Transverse colon (tissue), 4 donors: ENCODE measurements around the gene RTRAF. TPM values are rescaled to one million over a fixed set of nuclear protein-coding genes. Genes with fewer than 3 reads are reported as not detected.

Experiments
- DNase-seq: peaks from one replicate; pipeline ENCODE4 v3.0.0-alpha.2; 2019
- H3K27ac ChIP-seq, 4 donors: fragments of 200-600 bp; sonication (generic); 2 replicates each; pipeline ENCODE4 v1.5.1; 2016 to 2018; ENCODE audit warnings: inconsistent platforms in 4 of 4
- H3K27me3 ChIP-seq: fragments of 200-600 bp; sonication (generic); 2 replicates; pipeline ENCODE4 v1.5.1; 2017; ENCODE audit warnings: inconsistent platforms
- H3K36me3 ChIP-seq, 4 donors: fragments of 200-600 bp; sonication (generic); 2 replicates each; pipeline ENCODE4 v1.5.1; 2017 to 2019; ENCODE audit warnings: inconsistent platforms in 4 of 4
- H3K4me1 ChIP-seq, 4 donors: fragments of 200-600 bp; sonication (generic); 2 replicates each; pipeline ENCODE4 v1.5.1; 2017 to 2020; ENCODE audit warnings: inconsistent platforms in 4 of 4
- H3K4me3 ChIP-seq, 4 donors: fragments of 200-600 bp; sonication (generic); 1 replicate in 1 of 4; 2 replicates in 3 of 4; pipeline versions ENCODE4 v1.5.1 to v1.6.1; 2017 to 2019; ENCODE audit warnings: inconsistent platforms in 4 of 4
- H3K9me3 ChIP-seq, 2 donors: fragments of 200-600 bp; sonication (generic); 2 replicates each; pipeline ENCODE4 v1.5.1; 2017 to 2019; ENCODE audit warnings: inconsistent platforms in 2 of 2
- EP300 ChIP-seq: sonication (generic); formaldehyde crosslinking; IDR thresholded peaks from one replicate; pipeline ENCODE4 v1.6.1; 2017; ENCODE audit warnings: antibody characterized with exemption, low read depth
- POLR2A ChIP-seq: fragments of 450-650 bp; IDR thresholded peaks from one replicate; pipeline ENCODE4 v1.6.1; 2016; ENCODE audit warnings: antibody characterized with exemption, mild to moderate bottlenecking, moderate library complexity
- POLR2AphosphoS5 ChIP-seq, 3 donors: sonication (generic); formaldehyde crosslinking; IDR thresholded peaks; one replicate each; pipeline ENCODE4 v1.6.1; 2016; ENCODE audit warnings: antibody characterized with exemption in 3 of 3
- whole genome bisulfite sequencing, 2 donors: methylation state at CpG; one replicate each; pipeline ENCODE4 v1.1.5; 2018; ENCODE audit warnings: low coverage in 1 of 2; 5-methylcytosine and 5-hydroxymethylcytosine counted together
- in situ Hi-C, 4 donors: fragments of 200-750 bp; cut with MboI; loops; one replicate each; pipeline versions ENCODE4 v1.15.0 to v1.15.1; 2017; ENCODE audit warnings: low sequenced_read_pairs in 3 of 4, low pct_ligation_motif_present in 1 of 4, low pct_unique_long_range_greater_than_20kb in 1 of 4
- intact Hi-C: fragments of 100-400 bp; cut with DNase I; formaldehyde crosslinking; loops from one replicate; pipeline ENCODE4 v1.15.1; 2023; ENCODE audit warnings: low total_unique reads
- total RNA-seq, 4 donors: library from RNA; depleted of rRNA; stranded (reverse); fragments of >200 nt; gene quantifications; one replicate each; pipeline ENCODE4 v1.1.0, GENCODE V29; 2016
- TF ChIP-seq, protein P1 (sequence below), 5 experiments: fragments of 200-600 bp in 3 of 5; fragments of 450-650 bp in 2 of 5; sonication (generic) in 3 of 5; IDR thresholded peaks; 1 replicate in 2 of 5; 2 replicates in 3 of 5; pipeline ENCODE4 v1.5.1; 2016 to 2017; ENCODE audit warnings: antibody characterized with exemption in 5 of 5, inconsistent platforms in 3 of 5, mild to moderate bottlenecking in 2 of 5, moderate library complexity in 1 of 5

The RTRAF gene
- total RNA-seq, 4 donors from 2014 or later = 28.1 to 92.8 (median 51.5) TPM

GRCh38 chr14:51969852-51970540, 19.4 kb upstream of the RTRAF start:
- Histone ChIP-seq H3K27ac (no peak overlapping the region), H3K36me3 (no peaks in the 10 kb centered on the region), H3K4me3 (no peak overlapping the region), H3K4me1 (no peaks in the 10 kb centered on the region), H3K27me3 (no peaks in the 10 kb centered on the region), H3K9me3 (no peaks in the 10 kb centered on the region)
- WGBS, 2 donors = 45 to 63% methylated on average over 1 to 6 of the region's 6 CpGs
- intact Hi-C loops (no loop called here), in situ Hi-C loops (loop anchor here (25.0 kb wide), 3 partner anchors 158 to 683 kb away; partner anchors contain the start of gene FRMD6 (in 1 of the 4))
- TF ChIP-seq EP300 (no peak), POLR2A (no peak), POLR2AphosphoS5 (IDR thresholded peaks at IDR 0.05) (no peak)
- TF ChIP-seq, protein P1, sequence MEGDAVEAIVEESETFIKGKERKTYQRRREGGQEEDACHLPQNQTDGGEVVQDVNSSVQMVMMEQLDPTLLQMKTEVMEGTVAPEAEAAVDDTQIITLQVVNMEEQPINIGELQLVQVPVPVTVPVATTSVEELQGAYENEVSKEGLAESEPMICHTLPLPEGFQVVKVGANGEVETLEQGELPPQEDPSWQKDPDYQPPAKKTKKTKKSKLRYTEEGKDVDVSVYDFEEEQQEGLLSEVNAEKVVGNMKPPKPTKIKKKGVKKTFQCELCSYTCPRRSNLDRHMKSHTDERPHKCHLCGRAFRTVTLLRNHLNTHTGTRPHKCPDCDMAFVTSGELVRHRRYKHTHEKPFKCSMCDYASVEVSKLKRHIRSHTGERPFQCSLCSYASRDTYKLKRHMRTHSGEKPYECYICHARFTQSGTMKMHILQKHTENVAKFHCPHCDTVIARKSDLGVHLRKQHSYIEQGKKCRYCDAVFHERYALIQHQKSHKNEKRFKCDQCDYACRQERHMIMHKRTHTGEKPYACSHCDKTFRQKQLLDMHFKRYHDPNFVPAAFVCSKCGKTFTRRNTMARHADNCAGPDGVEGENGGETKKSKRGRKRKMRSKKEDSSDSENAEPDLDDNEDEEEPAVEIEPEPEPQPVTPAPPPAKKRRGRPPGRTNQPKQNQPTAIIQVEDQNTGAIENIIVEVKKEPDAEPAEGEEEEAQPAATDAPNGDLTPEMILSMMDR (IDR thresholded peaks at IDR 0.05) = no peak
- DNase-seq = no peak

GRCh38 chr14:51972566-51972965, 16.8 kb upstream of the RTRAF start:
- Histone ChIP-seq H3K27ac (no peak overlapping the region), H3K4me1 (no peaks in the 10 kb centered on the region), H3K9me3 (no peaks in the 10 kb centered on the region), H3K36me3 (no peaks in the 10 kb centered on the region), H3K27me3 (no peaks in the 10 kb centered on the region), H3K4me3 (no peak overlapping the region)
- 88 to 90% methylated on average over 7 of the region's 7 CpGs for WGBS, 2 donors
- intact Hi-C loops (no loop called here), in situ Hi-C loops (loop anchor here (25.0 kb wide), 3 partner anchors 160 to 685 kb away; partner anchors contain the start of gene FRMD6 (in 1 of the 4))
- TF ChIP-seq POLR2AphosphoS5 (IDR thresholded peaks at IDR 0.05) (no peak), EP300 (no peak), POLR2A (no peak)
- TF ChIP-seq, protein P1 (IDR thresholded peaks at IDR 0.05) = no peak
- DNase-seq = no peak

DNA sequence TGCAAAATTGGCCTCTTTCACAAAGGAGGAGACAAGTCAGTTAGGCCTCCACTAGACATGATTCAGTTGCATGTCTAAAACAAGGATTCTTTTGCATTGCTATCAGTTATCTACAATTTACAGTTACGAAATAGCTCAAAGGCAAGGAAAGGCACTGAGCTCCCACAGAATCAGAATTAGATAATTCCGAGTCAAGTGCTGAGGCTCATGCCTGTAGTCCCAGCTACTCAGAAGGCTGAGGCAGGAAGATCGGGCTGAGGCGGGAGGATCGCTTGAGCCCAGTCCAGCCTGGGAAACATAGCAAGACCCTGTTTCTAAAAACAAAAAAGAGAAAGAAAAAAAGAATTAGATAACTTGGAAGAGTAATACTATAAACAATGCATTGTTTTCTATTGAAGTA, 12.3 kb upstream of the RTRAF start:
- Histone ChIP-seq H3K4me3 (no peak overlapping the region), H3K27ac (no peak overlapping the region), H3K4me1 (peaks cover 0 to 8% (median 5%) of the 10 kb centered on the region in 4 donors), H3K36me3 (no peaks in the 10 kb centered on the region), H3K9me3 (no peaks in the 10 kb centered on the region), H3K27me3 (no peaks in the 10 kb centered on the region)
- no peak for TF ChIP-seq EP300
- TF ChIP-seq POLR2AphosphoS5 (IDR thresholded peaks at IDR 0.05) = no peak
- TF ChIP-seq POLR2A = no peak
- TF ChIP-seq, protein P1 (IDR thresholded peaks at IDR 0.05) = no peak
- 90 to 93% methylated on average over 4 to 5 of the region's 5 CpGs for WGBS, 2 donors
- DNase-seq = no peak
- intact Hi-C loops = no loop called here
- in situ Hi-C loops = loop anchor here (25.0 kb wide), 3 partner anchors 190 to 690 kb away; partner anchors contain the start of gene PTGDR (in 1 of the 4)

DNA sequence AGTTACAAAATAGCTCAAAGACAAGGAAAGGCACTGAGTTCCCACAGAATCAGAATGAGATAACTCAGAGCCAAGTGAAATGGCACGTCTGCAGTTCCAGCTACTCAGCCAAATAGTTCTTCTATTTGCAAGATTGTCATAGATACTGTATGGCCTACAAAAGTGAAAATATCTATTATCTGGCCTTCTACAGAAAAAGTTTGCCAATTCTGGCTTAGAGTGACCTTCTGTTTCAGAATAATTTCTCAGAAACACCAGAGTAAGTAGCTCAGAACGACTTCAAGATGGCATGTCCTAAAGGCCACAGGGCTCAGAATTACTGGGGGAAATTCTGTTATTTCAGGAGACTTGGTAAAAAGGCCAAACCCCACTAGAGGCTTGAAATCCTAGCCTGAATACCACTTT, 10.7 kb upstream of the RTRAF start:
- no peak for TF ChIP-seq POLR2AphosphoS5 (IDR thresholded peaks at IDR 0.05)
- TF ChIP-seq, protein P1 (IDR thresholded peaks at IDR 0.05) = no peak
- no peak for TF ChIP-seq POLR2A
- no peak for TF ChIP-seq EP300
- intact Hi-C loops (no loop called here), in situ Hi-C loops (loop anchor here (25.0 kb wide), 3 partner anchors 191 to 691 kb away; partner anchors contain the start of gene PTGDR (in 1 of the 4))
- Histone ChIP-seq H3K27ac (no peak overlapping the region), H3K36me3 (no peaks in the 10 kb centered on the region), H3K27me3 (no peaks in the 10 kb centered on the region), H3K4me1 (peaks cover 0 to 8% (median 5%) of the 10 kb centered on the region in 4 donors), H3K9me3 (no peaks in the 10 kb centered on the region), H3K4me3 (no peak overlapping the region)
- no peak for DNase-seq
- 39 to 43% methylated on average over 2 of the region's 2 CpGs for WGBS, 2 donors
